ENCODE data around the gene OR6V1. TPM values are rescaled to one million over a fixed set of nuclear protein-coding genes. Genes with fewer than 3 reads are reported as not detected.

OR6V1 gene, protein sequence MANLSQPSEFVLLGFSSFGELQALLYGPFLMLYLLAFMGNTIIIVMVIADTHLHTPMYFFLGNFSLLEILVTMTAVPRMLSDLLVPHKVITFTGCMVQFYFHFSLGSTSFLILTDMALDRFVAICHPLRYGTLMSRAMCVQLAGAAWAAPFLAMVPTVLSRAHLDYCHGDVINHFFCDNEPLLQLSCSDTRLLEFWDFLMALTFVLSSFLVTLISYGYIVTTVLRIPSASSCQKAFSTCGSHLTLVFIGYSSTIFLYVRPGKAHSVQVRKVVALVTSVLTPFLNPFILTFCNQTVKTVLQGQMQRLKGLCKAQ
- polyA plus RNA-seq (2013, experiment 1 of 4) = not detected
- polyA plus RNA-seq (2013, experiment 2 of 4) = not detected
- not detected for polyA plus RNA-seq (2013, experiment 3 of 4)
- not detected for polyA plus RNA-seq (2013, experiment 4 of 4)

DNA sequence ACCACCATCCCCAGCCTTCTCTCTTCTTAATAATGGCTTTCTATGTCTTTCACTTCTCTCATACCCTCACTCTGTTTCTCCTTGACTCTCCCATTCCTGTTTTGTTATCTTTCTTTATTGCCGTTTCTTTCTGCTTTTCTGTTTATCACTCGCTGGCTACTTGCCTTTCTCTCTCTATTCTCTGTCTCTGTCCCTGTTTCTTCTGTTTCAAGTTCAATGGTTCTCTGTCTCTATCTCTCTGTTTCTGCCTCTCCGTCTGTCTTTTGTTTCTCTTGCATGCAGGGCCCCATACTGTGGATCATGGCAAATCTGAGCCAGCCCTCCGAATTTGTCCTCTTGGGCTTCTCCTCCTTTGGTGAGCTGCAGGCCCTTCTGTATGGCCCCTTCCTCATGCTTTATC, at the start of gene OR6V1:
Gene OR6V1, plus strand, starts transcription at position 301 of the 400 bp plus-strand sequence. Its CDS starts 0 bp downstream, at position 301.
- H3K27me3 ChIP-seq (ENCODE audit: control insufficient read depth, insufficient read depth, low read length, poor library complexity, severe bottlenecking) = no peaks in the 10 kb centered on the region
- no peak within 1 kb of the TSS for H3K27ac ChIP-seq (ENCODE audit: insufficient read depth, low read depth, low read length, poor library complexity, severe bottlenecking)
- no peaks in the 10 kb centered on the region for H3K36me3 ChIP-seq (ENCODE audit: control insufficient read depth, insufficient read depth, low read length)
- no peaks in the 10 kb centered on the region for H3K4me1 ChIP-seq (ENCODE audit: control insufficient read depth, insufficient read depth, low read length)
- H3K4me3 ChIP-seq (ENCODE audit: insufficient read depth, low read depth, low read length) = no peak within 1 kb of the TSS
- 90 to 94% methylated on average over 4 of the region's 4 CpGs for WGBS, 2 experiments
- H3K9me3 ChIP-seq (ENCODE audit: control insufficient read depth, low read length) = no peaks in the 10 kb centered on the region

DNA sequence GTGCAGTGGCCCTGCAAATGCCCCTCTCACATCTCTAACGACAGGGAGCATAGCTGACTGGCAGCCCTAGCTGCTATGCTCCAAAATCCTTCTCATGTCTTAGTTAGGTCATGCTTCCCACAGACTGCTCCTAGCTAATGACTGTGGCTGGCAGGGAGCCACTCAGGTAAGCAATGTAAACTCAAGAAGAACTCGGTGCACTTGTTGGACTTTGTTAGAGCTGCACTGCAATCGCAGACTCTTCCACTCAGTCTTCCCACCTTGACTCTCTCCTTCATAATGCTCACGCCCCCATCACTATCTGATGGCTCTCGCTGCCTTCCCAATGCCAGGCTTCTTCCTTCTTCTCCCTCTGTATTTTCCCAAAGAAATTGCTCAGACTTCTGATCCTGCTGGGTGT, 49.2 kb upstream of the OR6V1 start:
- Histone ChIP-seq H3K27me3 (ENCODE audit: control insufficient read depth, insufficient read depth, low read length, poor library complexity, severe bottlenecking) (no peaks in the 10 kb centered on the region), H3K27ac (ENCODE audit: insufficient read depth, low read depth, low read length, poor library complexity, severe bottlenecking) (no peak overlapping the region), H3K9me3 (ENCODE audit: control insufficient read depth, low read length) (no peaks in the 10 kb centered on the region), H3K36me3 (ENCODE audit: control insufficient read depth, insufficient read depth, low read length) (no peaks in the 10 kb centered on the region), H3K4me1 (ENCODE audit: control insufficient read depth, insufficient read depth, low read length) (no peaks in the 10 kb centered on the region), H3K4me3 (ENCODE audit: insufficient read depth, low read depth, low read length) (no peak overlapping the region)
- WGBS, 2 experiments = 91 to 92% methylated on average over 5 of the region's 5 CpGs

DNA sequence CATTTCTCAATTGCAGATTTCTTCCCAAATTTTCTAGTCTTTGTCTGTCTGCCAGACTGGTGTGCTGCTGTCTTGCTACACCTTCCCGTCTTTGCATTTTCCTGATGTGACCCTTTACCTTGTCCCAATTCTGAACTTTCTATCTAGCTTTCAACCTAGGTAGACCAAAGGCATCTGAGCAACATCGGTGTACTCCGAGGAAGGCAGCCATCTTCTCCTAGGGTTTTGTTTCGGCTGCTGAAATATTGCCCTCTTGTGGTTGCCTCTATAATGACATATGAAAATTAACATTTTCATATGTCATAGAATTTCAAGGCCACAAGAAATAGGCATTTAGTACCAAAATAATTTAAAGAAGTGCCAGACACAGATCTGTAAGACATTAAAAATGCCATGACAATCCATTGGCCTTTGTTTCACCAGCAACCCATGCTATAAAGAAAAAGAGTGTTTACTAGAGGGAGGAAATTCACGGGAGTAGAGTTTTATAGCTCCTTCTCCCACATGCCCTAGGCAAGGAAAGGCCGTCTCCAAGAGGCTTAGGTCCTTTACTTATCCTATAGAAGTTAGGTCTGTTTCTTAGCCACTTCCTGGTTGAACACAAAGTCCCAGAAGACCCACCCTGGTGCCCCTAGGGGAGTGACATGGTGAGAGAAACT, 48.6 kb upstream of the OR6V1 start:
- Histone ChIP-seq H3K27ac (ENCODE audit: insufficient read depth, low read depth, low read length, poor library complexity, severe bottlenecking) (no peak overlapping the region), H3K4me1 (ENCODE audit: control insufficient read depth, insufficient read depth, low read length) (no peaks in the 10 kb centered on the region), H3K4me3 (ENCODE audit: insufficient read depth, low read depth, low read length) (no peak overlapping the region), H3K27me3 (ENCODE audit: control insufficient read depth, insufficient read depth, low read length, poor library complexity, severe bottlenecking) (no peaks in the 10 kb centered on the region), H3K9me3 (ENCODE audit: control insufficient read depth, low read length) (no peaks in the 10 kb centered on the region), H3K36me3 (ENCODE audit: control insufficient read depth, insufficient read depth, low read length) (no peaks in the 10 kb centered on the region)
- WGBS, 2 experiments = 53 to 58% methylated on average over 4 to 6 of the region's 6 CpGs

DNA sequence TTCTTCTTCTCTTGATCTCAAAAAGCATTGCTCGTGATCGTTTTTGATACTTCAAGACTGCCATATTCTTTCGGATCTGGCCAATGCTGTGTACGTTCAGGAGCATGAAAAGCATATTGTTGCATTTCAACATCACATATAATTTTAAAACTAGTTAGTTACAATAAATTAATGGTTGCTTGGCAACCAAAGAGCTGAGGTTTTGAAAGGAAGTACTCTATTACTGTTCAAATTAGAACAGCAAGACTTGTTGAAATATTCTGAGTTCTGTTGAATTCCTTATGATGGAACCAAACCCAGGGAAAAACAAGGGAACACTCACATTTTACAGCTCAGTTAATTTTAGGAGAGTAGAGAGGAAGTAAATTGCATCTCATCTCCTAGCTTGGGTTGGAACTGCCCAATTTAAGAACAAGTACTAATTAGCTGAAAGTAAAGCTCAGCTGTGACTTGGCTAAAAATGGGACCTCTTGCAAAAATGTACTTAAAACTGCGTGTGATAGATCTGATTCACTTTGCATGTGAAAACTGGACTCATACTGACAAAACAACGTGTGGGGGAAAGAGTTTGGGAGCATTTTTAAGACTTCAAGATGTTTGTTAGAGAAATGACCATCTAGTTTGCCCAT, 46.4 kb upstream of the OR6V1 start:
- no peaks in the 10 kb centered on the region for H3K9me3 ChIP-seq (ENCODE audit: control insufficient read depth, low read length)
- WGBS, 2 experiments = 87 to 88% methylated on average over 5 to 6 of the region's 6 CpGs
- no peak overlapping the region for H3K4me3 ChIP-seq (ENCODE audit: insufficient read depth, low read depth, low read length)
- H3K36me3 ChIP-seq (ENCODE audit: control insufficient read depth, insufficient read depth, low read length) = no peaks in the 10 kb centered on the region
- H3K4me1 ChIP-seq (ENCODE audit: control insufficient read depth, insufficient read depth, low read length) = no peaks in the 10 kb centered on the region
- H3K27ac ChIP-seq (ENCODE audit: insufficient read depth, low read depth, low read length, poor library complexity, severe bottlenecking) = no peak overlapping the region
- H3K27me3 ChIP-seq (ENCODE audit: control insufficient read depth, insufficient read depth, low read length, poor library complexity, severe bottlenecking) = no peaks in the 10 kb centered on the region

DNA sequence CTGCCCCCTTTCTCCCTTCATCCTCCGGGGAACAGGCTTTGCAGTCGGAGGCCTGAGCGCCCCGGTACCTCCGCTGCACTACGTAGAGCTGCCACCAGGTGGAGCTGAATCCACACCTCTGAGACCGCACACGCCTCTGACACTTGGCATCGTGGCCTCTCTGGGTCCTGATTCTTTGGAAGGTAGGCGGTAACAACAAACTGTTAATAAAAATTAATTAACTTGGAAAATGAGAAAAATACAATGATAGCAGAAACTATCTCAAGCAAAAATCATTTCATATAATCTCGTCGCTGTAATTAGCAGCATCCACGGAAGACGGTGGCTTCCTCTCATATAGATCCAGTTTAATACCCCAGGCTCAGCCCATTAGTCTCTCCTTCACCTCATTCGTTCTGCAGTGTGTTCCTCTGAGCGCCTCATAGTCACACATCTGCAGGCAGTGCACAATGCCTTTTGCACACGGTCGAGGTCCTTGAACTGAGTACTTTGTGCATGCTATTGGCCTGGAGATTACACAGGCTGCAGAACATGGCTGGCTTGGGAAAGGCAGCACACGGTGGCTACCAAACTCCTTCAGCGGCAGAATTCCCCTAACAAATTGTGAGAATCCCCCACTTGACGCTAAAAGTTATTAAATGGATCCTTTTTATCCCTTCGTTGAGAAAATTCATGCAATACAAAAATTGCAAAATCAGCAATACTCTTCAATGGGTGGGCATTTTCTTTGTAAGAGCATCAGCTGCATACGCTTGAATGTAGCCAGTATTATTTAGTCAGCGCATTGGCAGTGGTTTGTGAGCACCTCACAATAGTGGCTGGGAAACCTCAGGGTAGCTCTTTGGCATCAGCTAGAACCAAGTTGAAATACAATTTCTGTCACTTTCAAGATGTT, 43.9 kb upstream of the OR6V1 start:
- no peaks in the 10 kb centered on the region for H3K27me3 ChIP-seq (ENCODE audit: control insufficient read depth, insufficient read depth, low read length, poor library complexity, severe bottlenecking)
- 51 to 57% methylated on average over 21 to 24 of the region's 24 CpGs for WGBS, 2 experiments
- no peak overlapping the region for H3K27ac ChIP-seq (ENCODE audit: insufficient read depth, low read depth, low read length, poor library complexity, severe bottlenecking)
- no peaks in the 10 kb centered on the region for H3K36me3 ChIP-seq (ENCODE audit: control insufficient read depth, insufficient read depth, low read length)
- no peaks in the 10 kb centered on the region for H3K4me1 ChIP-seq (ENCODE audit: control insufficient read depth, insufficient read depth, low read length)
- H3K9me3 ChIP-seq (ENCODE audit: control insufficient read depth, low read length) = no peaks in the 10 kb centered on the region
- H3K4me3 ChIP-seq (ENCODE audit: insufficient read depth, low read depth, low read length) = no peak overlapping the region

DNA sequence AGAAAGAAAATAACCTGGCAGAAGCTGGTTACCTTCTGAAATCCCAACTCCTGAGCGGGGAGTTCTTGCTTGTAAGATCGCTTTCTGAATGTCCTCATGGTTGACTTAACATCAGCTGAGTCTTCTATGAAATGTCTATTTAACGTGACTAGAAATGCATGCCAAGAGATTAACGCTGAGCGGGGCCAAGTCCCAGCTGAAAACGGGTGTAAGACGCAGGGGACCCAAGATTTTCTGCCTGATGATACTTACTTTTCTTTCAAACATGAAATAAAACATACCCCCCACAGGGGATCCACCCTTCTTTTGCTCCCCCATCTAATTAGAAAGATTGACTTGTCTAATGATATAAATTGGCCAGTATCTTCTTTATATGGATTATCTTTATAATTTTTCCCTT, 40.1 kb upstream of the OR6V1 start:
- H3K27me3 ChIP-seq (ENCODE audit: control insufficient read depth, insufficient read depth, low read length, poor library complexity, severe bottlenecking) = no peaks in the 10 kb centered on the region
- H3K36me3 ChIP-seq (ENCODE audit: control insufficient read depth, insufficient read depth, low read length) = no peaks in the 10 kb centered on the region
- no peaks in the 10 kb centered on the region for H3K4me1 ChIP-seq (ENCODE audit: control insufficient read depth, insufficient read depth, low read length)
- no peak overlapping the region for H3K4me3 ChIP-seq (ENCODE audit: insufficient read depth, low read depth, low read length)
- no peaks in the 10 kb centered on the region for H3K9me3 ChIP-seq (ENCODE audit: control insufficient read depth, low read length)
- H3K27ac ChIP-seq (ENCODE audit: insufficient read depth, low read depth, low read length, poor library complexity, severe bottlenecking) = no peak overlapping the region
- 92 to 96% methylated on average over 7 of the region's 7 CpGs for WGBS, 2 experiments

DNA sequence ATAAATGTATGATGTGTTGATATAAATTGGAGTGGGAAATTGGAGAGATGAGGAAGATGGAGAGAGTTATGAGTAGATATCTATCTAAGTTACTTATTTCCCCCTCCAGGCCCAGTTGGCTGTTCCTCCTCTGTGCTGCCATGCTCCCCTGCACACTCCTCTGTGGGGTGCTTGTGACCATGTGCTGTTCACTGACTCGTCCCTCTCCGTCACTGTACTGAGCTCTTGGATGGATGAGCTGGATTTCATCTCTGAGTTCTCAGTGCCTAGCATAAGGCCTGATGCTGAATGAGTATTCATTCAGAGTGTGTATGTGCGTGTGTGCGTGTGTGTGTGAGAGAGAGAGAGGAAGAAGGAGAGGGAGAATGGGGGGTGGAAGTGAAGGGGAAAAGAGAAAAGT, 39.7 kb upstream of the OR6V1 start:
- Histone ChIP-seq H3K4me3 (ENCODE audit: insufficient read depth, low read depth, low read length) (no peak overlapping the region), H3K27ac (ENCODE audit: insufficient read depth, low read depth, low read length, poor library complexity, severe bottlenecking) (no peak overlapping the region), H3K9me3 (ENCODE audit: control insufficient read depth, low read length) (no peaks in the 10 kb centered on the region), H3K36me3 (ENCODE audit: control insufficient read depth, insufficient read depth, low read length) (no peaks in the 10 kb centered on the region), H3K27me3 (ENCODE audit: control insufficient read depth, insufficient read depth, low read length, poor library complexity, severe bottlenecking) (no peaks in the 10 kb centered on the region), H3K4me1 (ENCODE audit: control insufficient read depth, insufficient read depth, low read length) (no peaks in the 10 kb centered on the region)
- 94% methylated on average over 4 of the region's 4 CpGs for WGBS, 2 experiments

DNA sequence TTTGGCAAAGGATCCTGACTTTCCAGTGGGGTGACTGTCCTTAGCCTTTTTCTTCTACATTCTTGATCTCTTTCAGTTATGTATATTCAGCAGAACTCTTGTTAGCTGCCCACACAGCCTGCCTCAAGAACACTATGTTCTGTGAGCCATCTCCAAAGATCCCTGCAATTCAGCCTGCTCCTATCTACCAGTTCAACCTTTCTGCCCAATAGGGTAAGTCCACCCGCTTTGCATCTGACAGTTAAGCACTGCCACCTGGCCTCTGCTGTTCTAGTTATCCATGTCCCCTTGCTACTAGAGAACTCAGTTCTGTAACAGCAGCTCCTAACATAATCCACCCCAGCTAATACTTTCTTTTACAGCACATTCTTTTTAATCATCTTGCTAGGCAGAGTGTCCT, 38.7 kb upstream of the OR6V1 start:
- WGBS, 2 experiments = 89 to 92% methylated on average over 1 of the region's 1 CpG
- no peak overlapping the region for H3K4me3 ChIP-seq (ENCODE audit: insufficient read depth, low read depth, low read length)
- no peaks in the 10 kb centered on the region for H3K4me1 ChIP-seq (ENCODE audit: control insufficient read depth, insufficient read depth, low read length)
- no peaks in the 10 kb centered on the region for H3K9me3 ChIP-seq (ENCODE audit: control insufficient read depth, low read length)
- H3K27me3 ChIP-seq (ENCODE audit: control insufficient read depth, insufficient read depth, low read length, poor library complexity, severe bottlenecking) = no peaks in the 10 kb centered on the region
- no peaks in the 10 kb centered on the region for H3K36me3 ChIP-seq (ENCODE audit: control insufficient read depth, insufficient read depth, low read length)
- no peak overlapping the region for H3K27ac ChIP-seq (ENCODE audit: insufficient read depth, low read depth, low read length, poor library complexity, severe bottlenecking)

DNA sequence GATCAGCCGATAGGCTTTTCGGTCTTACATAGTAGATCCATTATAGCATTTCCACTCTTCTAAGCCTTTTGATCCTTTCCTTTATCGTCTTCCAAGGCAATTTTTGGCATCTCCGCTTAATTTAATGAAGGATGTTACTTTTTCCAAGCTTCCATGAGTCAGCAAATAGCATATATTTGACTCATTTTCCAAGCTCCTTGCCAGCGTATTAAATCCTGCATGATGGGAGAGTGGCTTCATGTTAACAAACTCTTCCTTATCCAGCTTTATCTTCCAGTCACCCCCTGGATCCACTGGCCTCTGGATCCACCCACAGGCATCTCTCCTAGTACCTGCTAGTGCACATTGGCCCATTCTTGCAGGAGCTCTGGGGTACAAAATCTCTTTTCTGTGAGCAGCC, 38.2 kb upstream of the OR6V1 start:
- Histone ChIP-seq H3K4me1 (ENCODE audit: control insufficient read depth, insufficient read depth, low read length) (no peaks in the 10 kb centered on the region), H3K36me3 (ENCODE audit: control insufficient read depth, insufficient read depth, low read length) (no peaks in the 10 kb centered on the region), H3K9me3 (ENCODE audit: control insufficient read depth, low read length) (no peaks in the 10 kb centered on the region), H3K27ac (ENCODE audit: insufficient read depth, low read depth, low read length, poor library complexity, severe bottlenecking) (no peak overlapping the region), H3K27me3 (ENCODE audit: control insufficient read depth, insufficient read depth, low read length, poor library complexity, severe bottlenecking) (no peaks in the 10 kb centered on the region), H3K4me3 (ENCODE audit: insufficient read depth, low read depth, low read length) (no peak overlapping the region)
- 96% methylated on average over 5 of the region's 5 CpGs for WGBS, 2 experiments

Data from ectodermal cell (in vitro differentiated cells).